Measurements from ENCODE around the gene TLX3.
"Not testable (repeated sequence)": the region's sequence is repeated elsewhere in the genome, so short reads cannot be mapped to it uniquely, and the experiment has no call there.

The TLX3 gene

DNA sequence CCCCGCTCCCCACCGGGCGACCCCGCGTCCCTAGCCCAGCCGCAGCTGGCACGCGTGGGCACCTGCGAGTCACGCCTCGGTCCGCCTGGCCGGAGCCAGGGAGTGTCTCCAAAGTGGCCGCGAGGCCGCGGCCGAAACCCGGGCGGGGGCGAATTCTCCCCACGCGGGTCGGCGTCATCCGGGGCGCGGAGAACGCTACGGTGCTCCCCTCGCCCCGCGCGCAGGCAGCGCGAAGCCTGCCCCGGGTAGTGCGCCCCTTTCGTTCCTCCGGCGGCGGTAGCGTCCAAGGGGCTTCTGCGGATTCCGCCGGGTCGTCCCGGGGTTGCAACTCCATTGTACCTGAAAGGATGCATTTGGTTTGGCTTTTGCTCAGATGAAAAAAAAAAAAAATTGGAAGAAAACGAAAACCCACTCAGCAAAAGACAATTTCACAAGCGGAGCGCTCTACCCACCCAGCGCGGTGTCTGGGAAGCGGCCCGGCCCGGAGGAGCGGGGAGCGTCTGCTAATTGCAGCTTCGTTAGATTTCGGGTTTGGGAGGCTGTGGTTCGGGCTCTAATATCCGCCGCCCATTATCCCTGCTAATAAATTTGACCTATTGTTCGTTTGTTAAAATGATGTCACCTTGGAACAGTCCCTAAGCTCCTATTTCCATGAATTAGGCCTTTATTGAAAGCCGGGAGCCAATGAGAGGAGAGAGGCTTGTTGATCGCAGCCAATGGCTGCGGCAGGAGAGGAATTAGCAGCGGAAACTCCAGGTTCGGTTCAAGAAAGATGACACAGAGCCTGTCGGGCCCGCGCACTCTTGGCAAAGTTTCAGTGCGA lies at the start of gene TLX3:
TLX3 (plus strand) TSS at position 796 of the 823 bp plus-strand sequence. CDS start 118 bp downstream, outside the sequence.
- in situ Hi-C loops (cut with MboI; ENCODE audit: low sequenced_read_pairs), result no loop called here

- in situ Hi-C loops (cut with MboI; ENCODE audit: low sequenced_read_pairs), result no loop called here
These were observed 47.7 kb upstream of the TLX3 start for GRCh38 chr5:171261361-171261760.

GRCh38 chr5:171261904-171262303 lies 47.1 kb upstream of the TLX3 start:
- in situ Hi-C loops (cut with MboI; ENCODE audit: low sequenced_read_pairs), result no loop called here

- in situ Hi-C loops (cut with MboI; ENCODE audit: low sequenced_read_pairs), result no loop called here
These were observed 45.9 kb upstream of the TLX3 start for GRCh38 chr5:171263181-171263580.

- in situ Hi-C loops (cut with MboI; ENCODE audit: low sequenced_read_pairs), result no loop called here
These were observed 44.2 kb upstream of the TLX3 start for GRCh38 chr5:171264843-171265242.

DNA sequence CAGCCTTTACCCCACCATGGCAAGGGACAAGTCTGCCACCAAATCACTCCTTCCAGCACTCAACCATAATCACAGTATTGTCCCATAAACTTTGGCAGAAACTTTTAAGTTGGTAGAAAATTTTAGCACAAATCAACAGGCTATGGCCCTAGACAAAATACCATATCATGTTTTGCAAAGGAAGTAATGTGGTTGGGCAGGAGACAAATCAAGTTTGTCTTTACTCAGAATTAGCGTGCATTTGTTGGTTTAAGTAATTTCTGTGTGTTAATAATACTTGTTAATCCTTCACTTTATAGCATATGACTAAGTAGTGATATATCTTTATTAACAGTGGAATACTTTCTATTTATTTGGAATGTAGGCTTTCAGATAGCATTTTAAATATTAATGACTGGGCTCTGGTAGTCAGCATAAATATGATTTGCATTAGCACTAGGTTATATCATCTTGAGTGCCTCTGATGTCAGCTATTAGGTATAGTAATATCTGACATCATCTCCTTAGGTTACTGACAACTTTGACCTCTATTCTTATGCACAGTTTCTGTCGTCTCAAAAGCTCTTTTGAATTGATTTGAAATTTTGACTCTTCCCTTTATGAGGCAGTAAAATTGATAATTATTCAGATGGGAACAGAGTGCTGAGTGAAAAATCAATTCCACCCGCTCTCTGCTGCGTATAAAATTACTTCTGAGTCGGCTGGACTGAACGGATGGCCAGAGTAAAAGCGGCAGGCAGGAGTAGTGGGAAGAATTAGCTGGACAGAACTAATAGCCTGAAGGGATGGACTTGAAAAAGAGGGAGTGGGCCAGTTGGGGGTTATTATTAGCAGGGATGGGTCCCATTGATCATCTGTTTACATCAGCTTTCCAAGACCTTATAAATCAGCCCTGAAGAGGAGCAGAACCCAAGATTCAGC lies 40.1 kb upstream of the TLX3 start:
- in situ Hi-C loops (cut with MboI; ENCODE audit: low sequenced_read_pairs), result no loop called here

- in situ Hi-C loops (cut with MboI; ENCODE audit: low sequenced_read_pairs), result no loop called here
These were observed 39.3 kb upstream of the TLX3 start for GRCh38 chr5:171269717-171270116.

GRCh38 chr5:171270136-171270535 lies 38.9 kb upstream of the TLX3 start:
- in situ Hi-C loops (cut with MboI; ENCODE audit: low sequenced_read_pairs), result no loop called here

- in situ Hi-C loops (cut with MboI; ENCODE audit: low sequenced_read_pairs), result no loop called here
These were observed 37.2 kb upstream of the TLX3 start for GRCh38 chr5:171271798-171272197.

DNA sequence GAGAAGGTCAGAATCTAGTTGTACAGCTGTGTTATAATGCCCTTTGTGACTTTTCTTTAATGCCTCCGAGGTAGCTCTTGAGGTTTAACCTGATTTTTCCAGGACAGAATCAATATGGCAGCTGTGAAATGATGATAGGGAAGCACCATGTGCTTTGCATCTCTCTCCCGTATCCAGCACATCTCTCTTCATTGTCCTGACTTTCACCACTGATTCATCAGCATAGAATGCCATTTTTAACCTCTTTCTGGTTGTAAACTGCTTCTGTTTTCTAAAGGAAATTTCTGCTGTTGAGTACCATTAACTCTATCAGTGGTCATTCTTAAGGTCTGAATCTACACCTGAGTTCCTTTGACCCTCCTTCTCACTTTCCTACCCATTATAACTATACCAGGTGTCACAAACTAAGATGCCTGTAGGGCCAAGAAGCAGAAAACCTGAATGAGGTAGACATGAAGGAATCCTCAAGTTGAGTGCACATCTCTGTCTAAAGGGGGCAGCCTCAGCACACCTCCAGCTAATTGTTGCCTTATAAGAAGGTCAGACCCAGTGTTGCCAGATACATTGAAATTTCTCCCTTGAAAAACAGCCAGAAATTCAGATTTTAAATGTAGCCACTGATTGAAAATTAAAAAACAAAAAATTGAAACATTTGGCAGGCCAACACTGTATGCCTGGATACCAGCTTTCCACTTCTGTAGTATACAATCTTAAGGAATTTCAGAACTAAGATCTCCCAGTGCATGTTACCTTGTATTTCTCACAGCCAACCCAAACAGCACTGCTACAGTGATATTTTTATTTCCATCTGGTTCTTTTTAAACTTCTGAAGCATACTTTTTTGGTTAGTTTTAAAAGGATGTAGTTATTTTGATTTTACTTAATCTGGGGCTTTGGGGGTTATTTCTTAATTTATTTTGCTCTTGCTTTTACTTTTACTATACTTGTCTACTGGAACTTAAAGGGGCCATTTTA lies 35.8 kb upstream of the TLX3 start:
- in situ Hi-C loops (cut with MboI; ENCODE audit: low sequenced_read_pairs), result no loop called here

DNA sequence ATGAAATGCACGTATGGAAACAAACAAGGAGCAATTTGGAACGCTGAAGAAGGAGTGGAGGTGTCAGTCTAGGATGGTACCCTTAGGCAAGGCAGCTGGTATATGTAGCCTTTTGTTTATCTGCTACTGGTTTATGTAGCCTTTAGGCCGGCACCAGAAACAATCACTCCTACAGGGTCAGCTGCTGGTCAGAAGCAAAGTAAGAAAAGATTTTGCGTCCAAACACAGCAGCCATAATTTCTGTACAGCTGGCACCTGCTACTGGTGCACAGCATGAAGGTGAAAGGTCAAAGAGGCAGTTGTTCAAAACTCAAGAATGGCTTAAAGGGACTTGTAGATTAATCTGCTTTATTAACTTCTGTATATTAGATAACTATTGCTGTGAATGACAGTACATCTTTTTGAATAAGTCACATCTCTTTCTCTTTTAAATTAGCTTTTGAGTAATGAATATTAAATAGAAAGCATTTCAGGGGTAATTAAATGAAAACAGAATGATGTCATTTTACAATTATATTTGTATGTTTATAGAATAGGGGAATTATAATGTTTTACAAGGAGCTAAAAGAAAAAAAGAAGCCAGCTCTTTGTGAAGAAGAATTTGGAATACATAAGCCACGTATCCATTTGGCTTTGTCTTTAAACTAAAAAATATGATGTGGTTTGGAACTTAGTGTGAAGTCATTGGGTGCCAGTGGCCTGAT lies 33.1 kb upstream of the TLX3 start:
- in situ Hi-C loops (cut with MboI; ENCODE audit: low sequenced_read_pairs), result no loop called here

- in situ Hi-C loops (cut with MboI; ENCODE audit: low sequenced_read_pairs), result no loop called here
These were observed 25.3 kb upstream of the TLX3 start for GRCh38 chr5:171283753-171284152.

GRCh38 chr5:171285465-171285864 lies 23.6 kb upstream of the TLX3 start:
- in situ Hi-C loops (cut with MboI; ENCODE audit: low sequenced_read_pairs), result no loop called here

DNA sequence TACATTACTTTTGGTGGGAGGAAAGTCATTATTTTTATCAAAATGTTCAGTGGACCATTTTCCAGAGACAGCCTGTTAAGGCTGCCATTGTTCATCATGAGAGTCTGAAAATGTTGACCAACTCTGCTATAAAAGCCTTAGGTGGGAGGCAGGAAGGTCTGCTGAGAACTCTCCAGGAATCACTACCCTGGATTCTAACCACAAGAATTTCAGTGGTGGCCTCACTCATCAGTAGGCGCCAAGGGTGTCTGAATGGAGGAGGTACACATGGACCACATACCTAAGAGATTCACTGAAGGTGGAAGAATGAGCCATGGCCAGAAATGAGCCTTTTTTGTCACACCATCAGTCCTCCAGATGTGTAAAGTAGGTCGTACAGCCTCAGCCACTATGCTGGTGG lies 21.0 kb upstream of the TLX3 start:
- in situ Hi-C loops (cut with MboI; ENCODE audit: low sequenced_read_pairs), result no loop called here

GRCh38 chr5:171291371-171291770 lies 17.7 kb upstream of the TLX3 start:
- in situ Hi-C loops (cut with MboI; ENCODE audit: low sequenced_read_pairs), result no loop called here

GRCh38 chr5:171295299-171295698 lies 13.7 kb upstream of the TLX3 start:
- in situ Hi-C loops (cut with MboI; ENCODE audit: low sequenced_read_pairs), result no loop called here

GRCh38 chr5:171295801-171296200 lies 13.2 kb upstream of the TLX3 start:
- in situ Hi-C loops (cut with MboI; ENCODE audit: low sequenced_read_pairs), result no loop called here

DNA sequence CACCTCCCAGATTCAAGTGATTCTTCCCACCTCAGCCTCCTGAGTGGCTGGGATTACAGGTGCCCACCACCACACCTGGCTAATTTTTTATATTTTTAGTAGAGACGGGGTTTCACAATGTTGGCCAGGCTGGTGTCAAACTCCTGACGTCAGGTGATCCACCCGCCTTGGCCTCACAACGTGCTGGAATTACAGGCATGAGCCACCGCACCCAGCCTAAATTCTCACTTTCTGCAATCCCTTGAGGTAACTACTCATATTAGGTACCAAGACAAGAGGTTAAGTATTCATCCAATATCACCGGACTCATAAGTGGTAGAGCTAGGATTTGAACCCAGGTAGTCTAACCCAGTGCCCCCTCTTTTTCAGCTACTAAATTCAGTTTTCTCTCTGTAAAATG lies 11.1 kb upstream of the TLX3 start:
- in situ Hi-C loops (cut with MboI; ENCODE audit: low sequenced_read_pairs), result not testable (repeated sequence)

GRCh38 chr5:171299228-171299627 lies 9.8 kb upstream of the TLX3 start:
- in situ Hi-C loops (cut with MboI; ENCODE audit: low sequenced_read_pairs), result no loop called here

DNA sequence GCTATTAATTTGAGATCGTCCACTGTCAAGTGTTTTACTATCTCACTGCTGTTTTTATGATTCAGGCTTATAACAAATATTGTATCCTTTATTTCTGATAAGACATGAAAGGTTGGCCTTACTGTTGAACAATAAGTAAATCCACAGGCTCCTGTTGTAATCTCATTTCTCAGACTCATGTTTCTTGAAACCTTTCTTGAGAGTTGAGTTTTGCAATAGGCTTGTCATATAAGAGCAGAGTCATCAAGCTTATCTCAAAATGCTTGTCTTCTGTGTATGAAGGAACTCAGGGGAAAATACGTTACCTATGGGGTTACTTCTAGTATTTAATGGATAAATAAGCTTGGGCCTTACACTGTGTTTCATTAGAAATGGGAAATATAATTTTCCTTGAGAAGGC lies 9.2 kb upstream of the TLX3 start:
- in situ Hi-C loops (cut with MboI; ENCODE audit: low sequenced_read_pairs), result no loop called here

Measured in hTERT RPE-1 (cell line).